ENCODE measurements around the gene CD1B. TPM values are rescaled to one million over a fixed set of nuclear protein-coding genes. Genes with fewer than 3 reads are reported as not detected.

Gene CD1B
- total RNA-seq, 4 donors from 2014 or later: 1.9 TPM; not detected in 3

DNA sequence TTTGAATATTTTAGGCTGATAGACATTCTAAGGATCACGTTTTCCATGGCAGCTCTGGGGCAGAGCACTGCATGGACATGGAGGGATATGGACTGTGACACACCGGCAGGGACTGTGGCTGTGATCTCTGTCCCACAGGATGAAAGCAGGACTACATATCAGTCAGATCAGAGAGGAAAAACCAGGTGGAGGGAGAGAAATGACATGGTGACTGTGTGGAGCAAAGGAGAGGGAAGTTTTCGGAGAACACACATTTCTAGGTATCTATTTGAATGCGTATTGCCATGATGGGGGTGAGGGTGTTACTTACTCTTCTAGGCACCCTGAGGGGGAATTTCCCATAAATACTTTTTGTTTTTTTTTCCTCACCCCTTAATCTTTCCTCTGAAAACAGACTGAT lies 44.8 kb downstream of the CD1B start:
- TF ChIP-seq, protein P1, sequence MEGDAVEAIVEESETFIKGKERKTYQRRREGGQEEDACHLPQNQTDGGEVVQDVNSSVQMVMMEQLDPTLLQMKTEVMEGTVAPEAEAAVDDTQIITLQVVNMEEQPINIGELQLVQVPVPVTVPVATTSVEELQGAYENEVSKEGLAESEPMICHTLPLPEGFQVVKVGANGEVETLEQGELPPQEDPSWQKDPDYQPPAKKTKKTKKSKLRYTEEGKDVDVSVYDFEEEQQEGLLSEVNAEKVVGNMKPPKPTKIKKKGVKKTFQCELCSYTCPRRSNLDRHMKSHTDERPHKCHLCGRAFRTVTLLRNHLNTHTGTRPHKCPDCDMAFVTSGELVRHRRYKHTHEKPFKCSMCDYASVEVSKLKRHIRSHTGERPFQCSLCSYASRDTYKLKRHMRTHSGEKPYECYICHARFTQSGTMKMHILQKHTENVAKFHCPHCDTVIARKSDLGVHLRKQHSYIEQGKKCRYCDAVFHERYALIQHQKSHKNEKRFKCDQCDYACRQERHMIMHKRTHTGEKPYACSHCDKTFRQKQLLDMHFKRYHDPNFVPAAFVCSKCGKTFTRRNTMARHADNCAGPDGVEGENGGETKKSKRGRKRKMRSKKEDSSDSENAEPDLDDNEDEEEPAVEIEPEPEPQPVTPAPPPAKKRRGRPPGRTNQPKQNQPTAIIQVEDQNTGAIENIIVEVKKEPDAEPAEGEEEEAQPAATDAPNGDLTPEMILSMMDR (IDR thresholded peaks at IDR 0.05; ENCODE audit: low read depth): no peak

DNA sequence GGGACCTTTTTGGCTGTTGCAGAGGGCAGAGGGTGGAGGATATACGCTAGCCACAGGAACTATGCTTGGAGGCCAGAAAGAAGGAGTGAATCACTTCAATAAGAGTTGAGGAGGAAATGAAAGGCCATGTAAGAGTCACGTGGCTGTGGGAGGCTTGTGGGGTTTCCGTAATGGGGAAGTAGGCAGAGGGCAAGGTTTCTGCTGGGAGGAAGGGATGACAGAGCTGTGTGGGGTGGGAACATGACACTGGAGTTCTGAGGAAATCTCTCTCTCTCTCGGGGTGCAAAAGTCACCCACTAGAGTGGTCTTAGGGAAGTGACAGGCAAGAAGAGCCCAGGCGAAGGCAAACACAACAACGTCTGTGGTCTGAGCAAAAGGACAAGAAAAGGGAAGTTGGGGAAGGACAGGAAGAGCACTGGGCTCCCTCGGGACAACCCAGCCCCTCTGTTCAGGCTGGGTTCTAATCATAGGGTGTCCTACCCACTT lies 45.5 kb downstream of the CD1B start:
- TF ChIP-seq, protein P1 (IDR thresholded peaks at IDR 0.05; ENCODE audit: low read depth): no peak

DNA sequence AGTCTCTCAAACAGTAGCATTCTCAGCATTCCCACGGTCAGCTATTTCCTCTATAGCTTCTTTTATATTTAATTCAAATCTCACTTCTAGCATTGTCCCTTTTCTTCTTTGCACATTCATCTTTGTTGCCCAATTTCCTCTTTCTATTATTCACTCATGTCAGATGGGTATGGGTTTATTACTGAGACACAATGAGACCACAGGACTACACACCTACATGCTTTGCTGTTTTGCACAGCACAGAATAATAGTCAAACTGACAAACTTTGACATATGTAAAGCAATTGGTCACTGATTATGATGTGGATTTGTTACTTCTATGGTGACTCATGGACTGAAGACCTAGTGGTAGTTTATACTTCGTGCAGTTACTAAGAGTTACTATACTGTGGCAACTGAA lies 47.4 kb downstream of the CD1B start:
- TF ChIP-seq, protein P1 (IDR thresholded peaks at IDR 0.05; ENCODE audit: low read depth): no peak

Other genes starting within 250 kb of the CD1B start
- 10 to 100 TPM in 1 of 4 donors, 1 to 10 TPM in 1, under 1 TPM in 2; 0.38 to 11.2 (median 1.5) TPM for gene CD1D, start 150.6 kb downstream of the CD1B start, total RNA-seq
- gene CD1A, start 77.1 kb downstream of the CD1B start, total RNA-seq: under 1 TPM in 1 of 4 donors, not detected in 3; 0.34 TPM
- 1 to 10 TPM in 1 of 4 donors, under 1 TPM in 2, not detected in 1; 0.49 to 7.6 (median 0.66) TPM for gene CD1C, start 41.6 kb downstream of the CD1B start, total RNA-seq
- 1 to 10 TPM in 2 of 4 donors, under 1 TPM in 1, not detected in 1; 0.88 to 2.9 (median 2.4) TPM for gene CD1E, start 22.4 kb upstream of the CD1B start, total RNA-seq
- not detected for gene OR10T2, start 67.9 kb upstream of the CD1B start, total RNA-seq
- not detected for gene OR10K2, start 94.7 kb upstream of the CD1B start, total RNA-seq
- not detected for gene OR10K1, start 130.3 kb upstream of the CD1B start, total RNA-seq
- not detected for gene OR10R2, start 140.7 kb upstream of the CD1B start, total RNA-seq
- gene OR6Y1, start 222.9 kb upstream of the CD1B start, total RNA-seq: not detected
- not detected for gene OR6P1, start 239.0 kb upstream of the CD1B start, total RNA-seq
- not detected for gene OR10X1, start 248.4 kb upstream of the CD1B start, total RNA-seq

Data from subcutaneous adipose tissue (tissue), 4 donors.